Right lobe of liver (tissue), 4 donors: Measurements from ENCODE around the gene TICAM1.

Source experiments
- CTCF ChIP-seq, 4 donors: fragments of 200-600 bp in 3 of 4; fragments of 450-650 bp in 1 of 4; IDR thresholded peaks; one replicate each; pipeline versions ENCODE4 v1.5.1 to v1.8.0; 2016 to 2022; ENCODE audit warnings: antibody characterized with exemption in 4 of 4, mild to moderate bottlenecking in 2 of 4
- POLR2A ChIP-seq: fragments of 450-650 bp; IDR thresholded peaks from one replicate; pipeline ENCODE4 v1.6.1; 2017; ENCODE audit warnings: antibody characterized with exemption, mild to moderate bottlenecking
- donor health status: DM: no; HTN: no; CAD: no.
- donor health status: DM: no; HTN: no; CAD: no.
- donor health status: DM: no; HTN: yes; CAD: no.

DNA sequence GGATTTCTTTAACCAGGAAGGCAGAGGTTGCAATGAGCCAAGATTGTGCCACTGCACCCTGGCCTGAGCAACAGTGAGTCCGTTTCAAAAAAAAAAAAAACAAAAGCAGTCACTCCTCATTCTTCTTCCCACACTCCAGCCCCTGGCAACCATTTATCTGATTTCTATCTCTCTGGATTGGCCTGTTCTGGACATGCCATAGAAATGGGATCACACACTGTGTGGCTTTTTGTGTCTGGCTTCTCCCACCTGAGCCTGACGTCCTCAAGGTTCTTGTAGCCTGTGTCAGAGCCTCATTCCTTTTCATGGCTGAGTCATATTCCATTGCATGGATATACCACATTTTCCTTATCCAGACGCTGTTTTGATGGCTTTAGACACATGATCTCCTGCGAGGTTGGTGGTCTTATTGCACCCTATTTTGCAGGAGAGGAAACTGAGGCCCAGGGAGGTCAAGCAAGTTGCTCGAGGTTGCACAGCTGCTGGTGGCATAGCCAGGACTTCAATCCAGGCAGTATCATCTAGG, 55.8 kb downstream of the TICAM1 start:
- TF ChIP-seq CTCF (IDR thresholded peaks at IDR 0.05) (no peak), POLR2A (no peak)
